Neural cell (in vitro differentiated cells): Measurements from ENCODE around the gene CTDNEP1.
A peak's percentile ranks its signal among the peaks of the same experiment; 100 is the strongest.

ENCODE experiments used
- EZH2 ChIP-seq: fragments of 200-600, 300-800 bp; shearing (Covaris generic), sonication (generic); IDR thresholded peaks from 2 replicates; pipeline ENCODE4 v1.6.1; 2014; ENCODE audit warnings: antibody characterized with exemption, low read length, borderline replicate concordance, mild to moderate bottlenecking; ENCODE audit not compliant: insufficient read depth, poor library complexity, severe bottlenecking
- POLR2AphosphoS5 ChIP-seq: IDR thresholded peaks from 2 replicates; pipeline ENCODE4 v1.6.1; 2012
- TF ChIP-seq, protein P1 (sequence below): fragments of 450-650 bp; IDR thresholded peaks from 2 replicates; pipeline ENCODE4 v1.5.1; 2014; ENCODE audit warnings: antibody characterized with exemption, mild to moderate bottlenecking, moderate library complexity; ENCODE audit not compliant: poor library complexity, severe bottlenecking
- TF ChIP-seq, protein P2 (sequence below): IDR thresholded peaks from 2 replicates; pipeline ENCODE4 v1.6.1; 2012; ENCODE audit warnings: borderline replicate concordance

- TF ChIP-seq POLR2AphosphoS5 (peak; percentile 96), EZH2 (no peak)
- TF ChIP-seq, protein P1, sequence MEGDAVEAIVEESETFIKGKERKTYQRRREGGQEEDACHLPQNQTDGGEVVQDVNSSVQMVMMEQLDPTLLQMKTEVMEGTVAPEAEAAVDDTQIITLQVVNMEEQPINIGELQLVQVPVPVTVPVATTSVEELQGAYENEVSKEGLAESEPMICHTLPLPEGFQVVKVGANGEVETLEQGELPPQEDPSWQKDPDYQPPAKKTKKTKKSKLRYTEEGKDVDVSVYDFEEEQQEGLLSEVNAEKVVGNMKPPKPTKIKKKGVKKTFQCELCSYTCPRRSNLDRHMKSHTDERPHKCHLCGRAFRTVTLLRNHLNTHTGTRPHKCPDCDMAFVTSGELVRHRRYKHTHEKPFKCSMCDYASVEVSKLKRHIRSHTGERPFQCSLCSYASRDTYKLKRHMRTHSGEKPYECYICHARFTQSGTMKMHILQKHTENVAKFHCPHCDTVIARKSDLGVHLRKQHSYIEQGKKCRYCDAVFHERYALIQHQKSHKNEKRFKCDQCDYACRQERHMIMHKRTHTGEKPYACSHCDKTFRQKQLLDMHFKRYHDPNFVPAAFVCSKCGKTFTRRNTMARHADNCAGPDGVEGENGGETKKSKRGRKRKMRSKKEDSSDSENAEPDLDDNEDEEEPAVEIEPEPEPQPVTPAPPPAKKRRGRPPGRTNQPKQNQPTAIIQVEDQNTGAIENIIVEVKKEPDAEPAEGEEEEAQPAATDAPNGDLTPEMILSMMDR, result no peak
- TF ChIP-seq, protein P2, sequence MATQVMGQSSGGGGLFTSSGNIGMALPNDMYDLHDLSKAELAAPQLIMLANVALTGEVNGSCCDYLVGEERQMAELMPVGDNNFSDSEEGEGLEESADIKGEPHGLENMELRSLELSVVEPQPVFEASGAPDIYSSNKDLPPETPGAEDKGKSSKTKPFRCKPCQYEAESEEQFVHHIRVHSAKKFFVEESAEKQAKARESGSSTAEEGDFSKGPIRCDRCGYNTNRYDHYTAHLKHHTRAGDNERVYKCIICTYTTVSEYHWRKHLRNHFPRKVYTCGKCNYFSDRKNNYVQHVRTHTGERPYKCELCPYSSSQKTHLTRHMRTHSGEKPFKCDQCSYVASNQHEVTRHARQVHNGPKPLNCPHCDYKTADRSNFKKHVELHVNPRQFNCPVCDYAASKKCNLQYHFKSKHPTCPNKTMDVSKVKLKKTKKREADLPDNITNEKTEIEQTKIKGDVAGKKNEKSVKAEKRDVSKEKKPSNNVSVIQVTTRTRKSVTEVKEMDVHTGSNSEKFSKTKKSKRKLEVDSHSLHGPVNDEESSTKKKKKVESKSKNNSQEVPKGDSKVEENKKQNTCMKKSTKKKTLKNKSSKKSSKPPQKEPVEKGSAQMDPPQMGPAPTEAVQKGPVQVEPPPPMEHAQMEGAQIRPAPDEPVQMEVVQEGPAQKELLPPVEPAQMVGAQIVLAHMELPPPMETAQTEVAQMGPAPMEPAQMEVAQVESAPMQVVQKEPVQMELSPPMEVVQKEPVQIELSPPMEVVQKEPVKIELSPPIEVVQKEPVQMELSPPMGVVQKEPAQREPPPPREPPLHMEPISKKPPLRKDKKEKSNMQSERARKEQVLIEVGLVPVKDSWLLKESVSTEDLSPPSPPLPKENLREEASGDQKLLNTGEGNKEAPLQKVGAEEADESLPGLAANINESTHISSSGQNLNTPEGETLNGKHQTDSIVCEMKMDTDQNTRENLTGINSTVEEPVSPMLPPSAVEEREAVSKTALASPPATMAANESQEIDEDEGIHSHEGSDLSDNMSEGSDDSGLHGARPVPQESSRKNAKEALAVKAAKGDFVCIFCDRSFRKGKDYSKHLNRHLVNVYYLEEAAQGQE, result no peak
These were observed 46.6 kb downstream of the CTDNEP1 start for GRCh38 chr17:7204828-7205461.
